NCI-H187 (cell line): ENCODE measurements around the gene NEURL2.
"Not testable (repeated sequence)": the region's sequence is repeated elsewhere in the genome, so short reads cannot be mapped to it uniquely, and the experiment has no call there.

ENCODE experiments used
- DNase-seq, 2 experiments: peaks; one replicate each; lab custom pipeline; 2025; lab: John Stamatoyannopoulos, UW

The NEURL2 gene

GRCh38 chr20:45898285-45898684 lies 7.3 kb upstream of the NEURL2 start:
- no peak for DNase-seq

GRCh38 chr20:45897692-45898091 lies 6.7 kb upstream of the NEURL2 start:
- DNase-seq, result no peak

- no peak for DNase-seq
Measured at GRCh38 chr20:45897289-45897688, 6.3 kb upstream of the NEURL2 start.

- no peak for DNase-seq
Measured at GRCh38 chr20:45896641-45897161, 5.7 kb upstream of the NEURL2 start.

- no peak for DNase-seq
Measured at GRCh38 chr20:45894797-45895196, 3.8 kb upstream of the NEURL2 start.

GRCh38 chr20:45893831-45894230 lies 2.8 kb upstream of the NEURL2 start:
- no peak for DNase-seq

- DNase-seq, result no peak
Measured at GRCh38 chr20:45892828-45893500, 2.0 kb upstream of the NEURL2 start.

GRCh38 chr20:45892049-45892825 lies 1.2 kb upstream of the NEURL2 start:
- no peak for DNase-seq

GRCh38 chr20:45890077-45890984 lies 677 bp downstream of the NEURL2 start:
- no peak for DNase-seq

- DNase-seq, result no peak
Measured at GRCh38 chr20:45888681-45889080, 2.3 kb downstream of the NEURL2 start.

- no peak for DNase-seq
Measured at GRCh38 chr20:45887346-45887715, 3.7 kb downstream of the NEURL2 start, which contains the start of gene SPATA25. Gene SPATA25 (minus strand): TSS chr20:45887622. CDS start chr20:45887590, 32 bp downstream.

GRCh38 chr20:45886590-45887345 lies 4.2 kb downstream of the NEURL2 start:
- DNase-seq, result no peak

- no peak for DNase-seq
Measured at GRCh38 chr20:45883100-45883469, 7.9 kb downstream of the NEURL2 start.

GRCh38 chr20:45882469-45883099 lies 8.4 kb downstream of the NEURL2 start:
- DNase-seq, result no peak

- peak; percentile 95 to 99 for DNase-seq
Measured at GRCh38 chr20:45880988-45881788, 9.8 kb downstream of the NEURL2 start, which contains the start of gene ZSWIM1. Gene ZSWIM1 (plus strand): TSS chr20:45881227. CDS start chr20:45882593, 1,366 bp downstream.

- no peak for DNase-seq
Measured at GRCh38 chr20:45878076-45878761, 12.8 kb downstream of the NEURL2 start.

- no peak for DNase-seq
Measured at GRCh38 chr20:45874576-45874975, 16.4 kb downstream of the NEURL2 start.

GRCh38 chr20:45874104-45874481 lies 16.9 kb downstream of the NEURL2 start:
- DNase-seq, result not testable (repeated sequence)

- DNase-seq, result no peak
Measured at GRCh38 chr20:45873409-45874103, 17.5 kb downstream of the NEURL2 start.
